GM21529 (cell line): Measurements from ENCODE around the gene TLCD5.

Source experiments
- ATAC-seq: cut with Tn5 transposase; IDR thresholded peaks from one replicate; pipeline ENCODE4 v1.9.1; 2021; ENCODE audit not compliant: unreplicated experiment

Gene TLCD5

GRCh38 chr11:120336641-120337354 is 11.7 kb downstream of the TLCD5 start:
- ATAC-seq = peak; percentile 37

DNA sequence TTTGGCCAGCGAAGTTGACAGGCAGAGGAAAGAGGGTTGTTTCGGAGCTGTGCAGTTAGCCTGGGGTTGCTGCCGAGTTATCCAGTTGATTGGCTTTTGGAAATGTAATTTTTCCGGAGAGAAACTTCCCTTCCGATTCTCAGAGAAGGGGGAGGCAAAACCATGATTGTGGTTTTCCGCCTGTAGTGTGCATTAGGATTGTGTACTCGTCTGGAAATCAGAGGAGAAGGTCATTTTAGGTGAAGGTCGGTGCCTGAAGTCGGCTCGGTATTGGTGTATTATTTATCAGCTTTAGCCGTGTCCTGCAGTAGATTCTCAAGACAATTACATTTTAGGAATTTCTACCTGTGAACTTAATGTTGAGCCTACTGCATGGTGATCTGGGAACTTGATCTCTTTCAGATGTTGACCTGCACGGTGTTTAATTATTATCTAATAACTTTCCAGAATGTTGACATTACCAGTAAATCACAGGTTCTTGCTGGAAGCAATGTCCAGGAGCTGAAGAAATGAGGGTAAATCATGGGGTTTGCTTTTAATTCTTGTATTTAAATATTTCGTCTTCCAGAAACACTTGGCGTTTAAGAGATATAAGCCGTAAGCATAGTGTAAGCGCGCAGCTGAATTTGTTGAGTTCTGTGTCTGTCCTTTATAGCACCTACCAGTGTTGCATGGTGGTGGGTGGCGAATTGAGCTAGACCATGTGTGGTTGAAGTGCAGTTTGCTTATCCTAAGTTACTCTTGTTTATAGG is 12.4 kb downstream of the TLCD5 start:
- no peak for ATAC-seq

GRCh38 chr11:120338107-120338933 is 13.2 kb downstream of the TLCD5 start:
- no peak for ATAC-seq

- ATAC-seq = no peak
These were observed 14.3 kb downstream of the TLCD5 start for GRCh38 chr11:120339394-120339890.

- no peak for ATAC-seq
These were observed 15.4 kb downstream of the TLCD5 start for GRCh38 chr11:120340529-120340928.

GRCh38 chr11:120342226-120342625 is 17.1 kb downstream of the TLCD5 start:
- no peak for ATAC-seq

DNA sequence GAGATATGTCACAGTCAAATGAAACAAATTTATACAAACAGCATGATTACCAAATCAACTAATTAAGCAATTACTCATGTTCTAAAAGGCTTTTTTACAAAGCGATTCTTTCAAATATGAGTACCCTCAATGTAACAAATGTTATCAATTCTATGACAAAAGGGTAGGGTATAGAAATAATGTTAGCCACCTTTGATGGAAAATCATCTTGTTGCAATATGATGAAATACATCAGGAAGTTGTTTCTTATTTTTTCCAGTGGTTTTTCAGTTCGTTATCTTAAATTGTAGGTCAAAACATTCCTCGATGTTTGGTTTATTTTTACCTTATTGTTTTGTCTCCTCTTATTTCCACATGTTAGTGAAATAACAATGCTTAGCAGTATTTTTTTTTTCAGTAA is 17.6 kb downstream of the TLCD5 start:
- ATAC-seq = no peak

DNA sequence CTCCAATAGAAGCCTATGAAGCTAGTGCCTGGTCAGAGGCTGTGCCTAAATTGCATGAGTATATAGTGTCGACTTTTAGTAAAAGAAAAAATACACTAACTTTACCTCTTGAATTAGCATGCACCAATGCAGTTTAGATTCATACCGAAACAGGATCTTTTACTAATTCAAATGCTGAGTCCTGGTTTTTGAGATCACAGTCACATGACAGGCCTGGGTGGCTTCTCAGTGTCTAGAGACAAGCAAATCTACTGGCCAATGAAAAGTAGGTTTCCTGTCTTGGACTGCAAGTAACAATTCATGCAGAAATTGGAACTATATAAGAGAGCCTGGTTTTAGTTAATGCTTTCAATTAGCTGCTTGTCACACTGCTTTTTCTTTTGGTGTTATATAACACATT is 18.3 kb downstream of the TLCD5 start:
- peak; percentile 71 for ATAC-seq

GRCh38 chr11:120344302-120345004 is 19.4 kb downstream of the TLCD5 start:
- peak; percentile 78 for ATAC-seq

GRCh38 chr11:120346233-120346632 is 21.1 kb downstream of the TLCD5 start:
- no peak for ATAC-seq

- no peak for ATAC-seq
These were observed 25.5 kb downstream of the TLCD5 start for GRCh38 chr11:120350637-120351036.

DNA sequence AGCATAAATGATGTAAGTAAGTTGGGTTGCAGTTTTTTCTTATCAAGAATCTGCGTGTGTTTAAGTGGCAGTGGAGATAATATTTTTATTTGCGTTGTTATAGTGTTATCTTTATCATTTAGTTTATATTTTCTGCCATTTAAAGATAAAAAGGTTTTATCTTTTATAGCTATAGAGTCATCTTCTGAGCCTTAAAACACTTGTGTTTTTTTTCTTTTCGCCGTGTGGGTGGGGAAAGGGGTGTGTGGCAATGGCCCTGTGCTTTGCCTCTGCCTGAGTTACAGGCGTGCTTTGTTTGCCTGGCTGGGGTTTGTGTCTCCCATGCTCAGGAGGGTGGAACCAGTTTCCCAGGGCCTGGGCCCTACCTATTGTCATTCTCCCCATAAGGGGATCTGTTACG is 27.3 kb downstream of the TLCD5 start:
- ATAC-seq = no peak

GRCh38 chr11:120354068-120354467 is 29.0 kb downstream of the TLCD5 start:
- ATAC-seq = no peak

GRCh38 chr11:120354779-120355178 is 29.7 kb downstream of the TLCD5 start:
- no peak for ATAC-seq

- no peak for ATAC-seq
These were observed 32.5 kb downstream of the TLCD5 start for GRCh38 chr11:120357620-120358019.

DNA sequence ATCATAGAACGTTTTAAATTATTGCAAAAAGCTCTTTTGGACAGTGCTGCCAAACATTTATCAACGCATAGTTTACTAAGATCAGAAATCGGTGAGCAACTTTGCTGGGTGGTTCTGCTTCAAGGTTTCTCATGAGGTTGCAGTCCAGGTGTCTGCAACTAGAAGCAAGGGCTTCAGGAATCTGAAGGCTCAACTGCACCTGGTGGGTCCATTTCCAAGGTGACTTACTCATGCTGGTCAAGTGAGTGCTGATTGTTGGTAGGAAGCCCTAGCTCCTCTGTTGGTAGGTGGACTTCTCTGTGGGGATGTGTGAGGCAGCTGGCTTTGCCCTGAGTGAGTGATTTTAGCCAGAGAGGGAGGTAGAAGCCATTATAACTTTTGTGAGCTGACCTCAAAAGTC is 33.6 kb downstream of the TLCD5 start:
- ATAC-seq = no peak

- no peak for ATAC-seq
These were observed 38.3 kb downstream of the TLCD5 start for GRCh38 chr11:120363436-120363835.

DNA sequence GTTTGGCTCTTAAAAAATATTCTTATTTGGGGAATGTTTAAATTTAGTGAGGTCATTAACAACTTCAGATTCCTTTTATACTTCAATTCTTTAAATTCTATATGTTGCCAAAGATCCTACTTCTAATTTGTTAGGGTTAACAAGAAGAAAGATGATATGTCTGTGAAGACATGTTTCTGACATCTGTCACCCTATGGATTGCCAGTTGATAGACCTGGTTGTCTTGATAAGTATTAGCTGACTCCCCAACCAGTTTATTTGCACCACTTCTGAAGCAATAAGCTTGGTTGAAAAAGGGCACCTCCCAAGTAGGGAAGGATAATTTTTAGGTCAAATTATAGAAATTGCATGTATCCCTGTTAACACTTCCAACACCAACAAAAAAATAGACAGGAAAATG is 40.4 kb downstream of the TLCD5 start:
- no peak for ATAC-seq

GRCh38 chr11:120372296-120372695 is 47.2 kb downstream of the TLCD5 start:
- no peak for ATAC-seq

- no peak for ATAC-seq
These were observed 50.0 kb downstream of the TLCD5 start for GRCh38 chr11:120375076-120375475.
